A673 (cell line): ENCODE data around the gene ERO1A. TPM values are rescaled to one million over a fixed set of nuclear protein-coding genes. Genes with fewer than 3 reads are reported as not detected.

Experiments
- BruUV-seq: library from RNA; stranded (reverse); fragments of 400-500 nt; replicated peaks from 2 replicates; lab custom pipeline; 2021; lab: Mats Ljungman, UMichigan
- CTCF ChIA-PET: fragments of 300-600 bp; sonication (Branson Sonifier 250); formaldehyde crosslinking; loops from one replicate; lab custom pipeline; 2022; ENCODE audit warnings: antibody characterized with exemption; lab: Charles Lee
- POLR2A ChIA-PET: fragments of 300-600 bp; sonication (Branson Sonifier 250); formaldehyde crosslinking; loops from one replicate; lab custom pipeline; 2022; ENCODE audit warnings: antibody characterized with exemption; ENCODE audit not compliant: low non-redundant PET; lab: Charles Lee
- DNase-seq: peaks from one replicate; pipeline ENCODE4 v3.0.0-alpha.2; 2015; ENCODE audit warnings: low spot score
- H3K27ac ChIP-seq: fragments of 200-600 bp; sonication (generic); 2 replicates; pipeline ENCODE4 v1.5.1; 2016; ENCODE audit warnings: mixed run types, low read depth, mild to moderate bottlenecking, mixed read lengths, antibody characterized with exemption, low read length; ENCODE audit not compliant: poor library complexity, severe bottlenecking
- H3K27me3 ChIP-seq: fragments of 200-600 bp; sonication (generic); replicated peaks from 2 replicates; pipeline ENCODE4 v1.6.1; 2017; ENCODE audit warnings: mixed run types, low read depth, mild to moderate bottlenecking, mixed read lengths, antibody characterized with exemption, low read length; ENCODE audit not compliant: insufficient read depth, poor library complexity
- H3K36me3 ChIP-seq: fragments of 200-600 bp; sonication (generic); 2 replicates; pipeline ENCODE4 v1.6.1; 2016; ENCODE audit warnings: mixed run types, mild to moderate bottlenecking, mixed read lengths, antibody characterized with exemption, low read length; ENCODE audit not compliant: insufficient read depth, poor library complexity, severe bottlenecking
- H3K4me1 ChIP-seq: fragments of 200-600 bp; sonication (generic); 2 replicates; pipeline ENCODE4 v1.6.1; 2017; ENCODE audit warnings: mixed run types, mild to moderate bottlenecking, mixed read lengths, antibody characterized with exemption, low read length; ENCODE audit not compliant: insufficient read depth, poor library complexity, severe bottlenecking
- H3K4me3 ChIP-seq: fragments of 200-600 bp; sonication (generic); 2 replicates; pipeline ENCODE4 v1.5.1; 2016; ENCODE audit warnings: low read depth, mixed run types, mild to moderate bottlenecking, mixed read lengths, low read length; ENCODE audit not compliant: poor library complexity, severe bottlenecking
- H3K9me3 ChIP-seq: fragments of 200-600 bp; sonication (generic); 2 replicates; pipeline ENCODE4 v1.6.1; 2016; ENCODE audit warnings: mixed run types, low read depth, mild to moderate bottlenecking, mixed read lengths, antibody characterized with exemption, low read length; ENCODE audit not compliant: poor library complexity, severe bottlenecking
- CTCF ChIP-seq: fragments of 300-800, 200-600 bp; sonication (generic); conservative IDR thresholded peaks from 2 replicates; pipeline ENCODE4 v1.5.1; 2017; ENCODE audit warnings: low read depth, mild to moderate bottlenecking, antibody characterized with exemption, low read length, moderate library complexity, mixed read lengths
- EZH2 ChIP-seq: fragments of 200-600 bp; sonication (generic); IDR thresholded peaks from 2 replicates; pipeline ENCODE4 v1.6.1; 2017; ENCODE audit warnings: borderline replicate concordance, low read depth, mild to moderate bottlenecking, mixed read lengths, antibody characterized with exemption, low read length; ENCODE audit not compliant: poor library complexity, severe bottlenecking
- intact Hi-C: fragments of 100-400 bp; cut with micrococcal nuclease; formaldehyde crosslinking; loops from one replicate; pipeline ENCODE4 v1.10.0; 2022; ENCODE audit not compliant: unreplicated experiment
- total RNA-seq: library from RNA; stranded (reverse); gene quantifications from 2 replicates; pipeline ENCODE4 v1.2.3, GENCODE V29; 2021

Gene ERO1A
- total RNA-seq, 1 experiment from 2014 or later = 52.1 TPM

GRCh38 chr14:52711666-52712065, 16.3 kb upstream of the ERO1A start:
- H3K9me3 ChIP-seq = no peaks in the 10 kb centered on the region
- H3K27me3 ChIP-seq = no peaks in the 10 kb centered on the region
- H3K27ac ChIP-seq = peak overlapping the region; percentile 34
- CTCF ChIA-PET = no interaction called here
- H3K4me3 ChIP-seq = no peak overlapping the region
- no peak for DNase-seq
- H3K36me3 ChIP-seq = peaks cover 84% of the 10 kb centered on the region
- TF ChIP-seq CTCF = no peak
- TF ChIP-seq EZH2 = no peak
- peaks cover 24% of the 10 kb centered on the region for H3K4me1 ChIP-seq
- BruUV-seq = no TSS peak
- POLR2A ChIA-PET = no interaction called here
- intact Hi-C loops = no loop called here

- Histone ChIP-seq H3K27me3 (no peaks in the 10 kb centered on the region), H3K36me3 (peaks cover 40% of the 10 kb centered on the region), H3K4me1 (peaks cover 28% of the 10 kb centered on the region), H3K9me3 (no peaks in the 10 kb centered on the region), H3K4me3 (peak within 1 kb of the TSS; percentile 87), H3K27ac (peak within 1 kb of the TSS; percentile 94)
- ChIA-PET POLR2A (no interaction called here), CTCF (interaction anchor here (0.6 kb wide), 1 partner anchor 194 kb away, joined by 3 read pairs; no protein-coding TSS in a partner anchor)
- DNase-seq = peak; percentile 95
- no TSS peak for BruUV-seq
- intact Hi-C loops = no loop called here
- TF ChIP-seq EZH2 (no peak), CTCF (no peak)
Observed at GRCh38 chr14:52706724-52707706, 11.7 kb upstream of the ERO1A start, which contains the start of gene PSMC6. TSS of gene PSMC6 (plus strand) at chr14:52707200. CDS start at chr14:52707220, 20 bp downstream.

- Histone ChIP-seq H3K36me3 (peaks cover 33% of the 10 kb centered on the region), H3K27ac (peak overlapping the region; percentile 94), H3K27me3 (no peaks in the 10 kb centered on the region), H3K4me3 (peak overlapping the region; percentile 87), H3K9me3 (no peaks in the 10 kb centered on the region), H3K4me1 (peaks cover 22% of the 10 kb centered on the region)
- intact Hi-C loops = no loop called here
- TF ChIP-seq CTCF (no peak), EZH2 (no peak)
- POLR2A ChIA-PET = no interaction called here
- no TSS peak for BruUV-seq
- CTCF ChIA-PET = no interaction called here
- peak; percentile 26 for DNase-seq
Observed at GRCh38 chr14:52706286-52706685, 10.9 kb upstream of the ERO1A start.
